Mucosa of gallbladder (tissue), 1 donor: ENCODE results near the gene LIX1. TPM values are rescaled to one million over a fixed set of nuclear protein-coding genes. Genes with fewer than 3 reads are reported as not detected.
"Not testable (repeated sequence)": the region's sequence is repeated elsewhere in the genome, so short reads cannot be mapped to it uniquely, and the experiment has no call there.

ENCODE experiments used
- DNase-seq: peaks from one replicate; pipeline ENCODE4 v3.0.0-alpha.2; 2020; ENCODE audit warnings: low spot score
- total RNA-seq: library from RNA; stranded (reverse); gene quantifications from one replicate; pipeline ENCODE4 v1.2.1, GENCODE V29; 2021
- donor health status: DM: no; HTN: no; CAD: no.

LIX1 gene
- total RNA-seq = 0.17 TPM

DNA sequence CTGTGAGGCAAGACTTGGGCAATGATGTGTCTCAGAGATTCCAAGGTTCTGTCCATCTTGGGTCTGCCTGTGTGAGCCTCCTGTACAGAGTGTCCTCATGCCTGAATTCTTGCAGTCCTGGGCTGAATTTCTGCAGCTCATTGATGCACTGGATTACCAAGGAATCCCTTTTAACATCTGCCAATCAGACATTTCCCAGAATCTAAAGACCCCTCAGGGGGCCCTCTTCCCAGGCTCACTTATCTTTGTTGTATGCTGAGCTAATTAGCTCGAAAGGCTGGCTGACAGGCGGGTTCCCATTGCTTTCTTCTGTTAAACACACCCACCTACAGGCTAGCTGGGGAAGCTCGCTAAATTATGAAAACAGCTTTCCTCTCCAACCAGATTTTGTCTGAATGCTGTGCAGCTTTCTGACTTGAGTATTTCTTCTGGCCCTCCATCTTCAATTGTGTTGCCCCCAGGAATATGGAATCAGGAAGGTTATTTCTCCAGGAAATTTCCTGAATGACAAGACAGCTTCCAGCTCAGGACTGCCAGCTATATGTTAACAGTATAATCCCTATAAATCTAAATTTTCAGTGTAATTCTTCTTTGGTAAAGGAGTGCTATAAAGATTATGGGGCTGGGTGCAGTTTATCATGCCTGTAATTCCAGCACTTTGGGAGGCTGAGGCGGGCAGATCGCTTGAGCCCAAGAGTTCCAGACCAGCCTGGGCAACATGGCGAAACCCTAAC, at the start of gene LIX1:
TSS of gene LIX1 (minus strand) at position 91 of the 734 bp plus-strand sequence. CDS start at position 56, 35 bp downstream.
- peak; percentile 14 for DNase-seq

- no peak for DNase-seq
Measured at GRCh38 chr5:97191893-97192292, 49.5 kb upstream of the LIX1 start.

DNA sequence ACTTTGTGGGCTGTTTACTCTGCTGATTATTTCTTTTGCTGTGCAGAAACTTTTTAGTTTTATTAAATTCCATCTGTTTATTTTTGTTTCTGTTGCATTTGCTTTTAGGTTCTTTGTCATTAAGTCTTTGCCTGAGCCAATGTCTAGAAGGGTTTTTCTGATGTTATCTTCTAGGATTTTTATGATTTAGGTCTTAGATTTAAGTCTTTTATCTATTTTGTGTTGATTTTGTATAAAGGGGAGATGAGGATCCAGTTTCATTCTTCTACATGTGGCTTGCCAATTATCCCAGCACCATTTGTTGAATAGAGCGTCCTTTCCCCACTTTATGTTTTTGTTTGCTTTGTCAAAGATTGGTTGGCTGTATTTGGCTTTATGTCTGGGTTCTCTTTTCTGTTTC, 47.1 kb upstream of the LIX1 start:
- not testable (repeated sequence) for DNase-seq

GRCh38 chr5:97183930-97184213, 41.5 kb upstream of the LIX1 start:
- DNase-seq = no peak

DNA sequence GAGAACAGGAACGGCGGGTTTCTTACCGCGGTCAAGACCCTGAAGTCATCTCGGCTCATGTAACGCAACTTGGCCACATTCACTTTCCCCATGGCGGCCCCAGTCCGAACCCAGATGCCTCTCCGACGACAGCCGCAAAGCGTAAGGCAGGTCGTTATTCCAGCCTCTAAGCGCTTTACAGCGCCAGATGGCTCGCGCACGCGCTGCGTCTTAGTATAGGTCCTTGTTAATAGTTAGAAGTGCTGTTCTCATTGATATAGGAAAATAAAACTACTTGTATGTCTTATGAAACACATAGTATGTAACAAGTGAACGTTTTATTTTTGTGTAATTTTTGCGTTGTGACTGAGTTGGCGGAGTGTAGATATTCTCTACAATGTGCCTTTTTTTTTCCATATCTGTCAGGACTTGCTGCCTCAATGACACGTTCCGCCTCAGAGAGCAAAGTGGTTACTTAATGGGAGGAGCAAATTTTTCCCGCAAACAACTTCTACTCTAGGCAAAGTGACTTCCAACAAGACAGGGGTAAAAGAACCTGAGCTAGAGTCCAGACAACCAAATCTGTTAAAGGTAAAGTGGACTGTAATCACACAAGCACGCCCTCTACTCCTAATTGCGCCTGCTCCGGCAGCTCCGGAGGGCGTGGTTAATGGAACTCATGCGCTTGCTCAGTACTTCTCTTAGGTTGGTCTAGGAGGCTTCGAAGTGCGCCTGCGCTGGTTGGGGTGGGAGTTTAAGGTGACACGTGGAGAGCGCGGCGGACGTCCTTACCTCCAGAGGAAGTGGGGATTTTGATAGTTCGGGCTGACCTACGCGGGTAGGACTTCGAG, 40.9 kb upstream of the LIX1 start, which contains the start of gene RIOK2:
TSS of gene RIOK2 (minus strand) at position 148 of the 830 bp plus-strand sequence. CDS start at position 92, 56 bp downstream.
- peak; percentile 93 for DNase-seq

- no peak for DNase-seq
Measured at GRCh38 chr5:97182571-97183099, 40.2 kb upstream of the LIX1 start.

DNA sequence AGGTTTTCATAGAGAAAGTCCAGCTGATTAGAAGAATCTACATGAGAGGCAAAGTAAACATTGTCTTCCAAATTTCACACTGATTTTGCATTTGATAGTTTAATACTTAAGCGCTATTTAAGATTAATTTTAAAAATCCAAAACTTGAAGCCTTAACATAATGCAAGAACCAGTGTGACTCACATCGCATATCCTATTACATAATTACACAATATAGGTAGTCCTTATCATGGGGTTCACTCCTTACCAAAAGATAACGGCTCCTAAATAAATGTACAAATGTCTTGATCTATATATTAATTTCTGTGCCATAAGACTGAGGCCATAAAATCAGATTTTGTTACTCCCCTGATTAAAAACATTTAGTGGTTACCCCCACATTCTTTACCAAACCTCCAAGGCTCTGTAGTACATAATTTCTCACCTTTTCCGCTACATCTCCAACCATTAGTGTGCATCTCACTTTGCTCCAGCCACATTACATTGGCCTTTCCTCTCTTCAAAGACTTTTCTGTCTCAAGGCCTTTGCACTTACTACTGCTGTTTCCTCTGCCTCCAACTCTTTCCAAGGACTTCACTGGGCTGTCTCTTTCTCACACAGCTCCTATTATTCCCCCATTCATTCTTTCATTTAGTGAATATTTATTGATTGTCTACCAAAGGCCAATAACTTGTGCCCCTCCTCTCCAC, 39.6 kb upstream of the LIX1 start:
- no peak for DNase-seq

- DNase-seq = not testable (repeated sequence)
Measured at GRCh38 chr5:97179457-97179856, 37.0 kb upstream of the LIX1 start.

GRCh38 chr5:97172227-97172626, 29.8 kb upstream of the LIX1 start:
- DNase-seq = no peak

DNA sequence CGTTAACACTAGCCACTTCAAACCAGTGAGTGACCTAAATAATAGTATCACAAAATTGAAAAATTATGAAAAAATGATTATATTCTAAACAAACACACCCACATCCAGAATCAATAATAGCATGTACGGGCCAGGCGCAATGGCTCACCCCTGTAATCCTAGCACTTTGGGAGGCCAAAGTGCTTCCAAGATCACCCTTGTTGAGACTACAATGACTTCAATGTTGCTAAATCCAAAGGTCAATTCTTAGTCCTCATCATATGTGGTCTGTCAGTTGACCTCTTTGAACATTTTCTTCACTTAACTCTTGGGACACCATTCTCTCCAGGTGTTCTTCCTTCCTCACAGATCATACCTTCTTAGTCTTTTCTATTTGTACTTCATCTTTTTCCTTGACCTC, 29.3 kb upstream of the LIX1 start:
- no peak for DNase-seq

DNA sequence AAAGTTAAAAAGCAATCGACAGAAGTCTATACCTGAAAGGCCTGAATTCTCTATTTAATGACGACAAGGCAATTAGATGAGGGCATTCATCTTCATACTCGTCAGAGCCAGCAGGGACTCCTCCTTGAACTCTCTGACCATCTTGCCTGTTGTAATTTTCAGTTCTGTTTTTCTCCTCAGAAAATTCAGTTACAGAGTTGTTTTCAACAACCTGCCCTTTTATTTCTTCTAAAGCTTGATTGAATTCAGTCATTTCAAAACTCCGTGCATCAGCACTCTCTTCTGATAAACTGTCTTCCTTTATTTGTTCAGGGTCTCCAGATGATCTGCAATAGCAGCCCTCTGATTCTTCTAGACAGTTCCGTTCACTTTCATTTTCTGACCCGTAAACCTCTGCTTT, 25.0 kb upstream of the LIX1 start:
- no peak for DNase-seq

- no peak for DNase-seq
Measured at GRCh38 chr5:97165726-97166125, 23.3 kb upstream of the LIX1 start.

DNA sequence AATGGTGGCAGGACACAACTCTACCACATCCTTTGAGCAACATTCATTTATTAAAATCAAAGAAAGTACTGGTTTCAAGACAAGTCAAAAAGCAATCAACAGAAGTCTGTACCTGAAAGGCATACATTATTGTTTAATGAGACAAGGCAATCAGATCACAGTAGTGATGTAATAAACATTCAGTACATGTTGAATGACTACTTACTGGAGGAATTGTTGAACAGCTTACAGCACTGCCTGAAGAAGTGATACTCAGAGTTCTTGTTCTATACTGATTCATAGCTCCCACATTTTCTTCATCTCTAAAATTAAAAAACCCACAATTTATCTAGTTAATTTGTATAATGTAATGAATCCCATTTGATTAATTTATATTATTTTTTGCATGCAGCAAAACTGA, 22.4 kb upstream of the LIX1 start:
- no peak for DNase-seq

- DNase-seq = no peak
Measured at GRCh38 chr5:97163790-97164285, 21.4 kb upstream of the LIX1 start.

GRCh38 chr5:97163360-97163764, 21.0 kb upstream of the LIX1 start:
- no peak for DNase-seq

- peak; percentile 65 for DNase-seq
Measured at GRCh38 chr5:97162045-97162444, 19.6 kb upstream of the LIX1 start.

DNA sequence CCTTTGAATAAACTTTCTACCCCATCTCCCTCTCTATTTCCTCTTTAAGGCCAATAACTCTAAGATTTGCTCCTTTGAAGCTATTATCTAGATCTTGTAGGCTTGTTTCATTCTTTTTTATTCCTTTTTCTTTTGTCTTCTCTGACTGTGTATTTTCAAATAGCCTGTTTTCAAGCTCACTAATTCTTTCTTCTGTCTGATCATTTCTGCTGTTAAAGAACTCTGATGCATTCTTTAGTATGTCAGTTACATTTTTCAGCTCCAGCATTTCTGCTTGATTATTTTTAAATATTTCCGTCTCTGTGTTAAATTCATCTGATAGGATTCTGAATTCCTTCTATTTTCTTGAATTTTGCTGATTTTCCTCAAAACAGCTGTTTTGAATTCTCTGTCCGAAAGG, 15.3 kb upstream of the LIX1 start:
- DNase-seq = no peak

- DNase-seq = no peak
Measured at GRCh38 chr5:97151370-97151769, 9.0 kb upstream of the LIX1 start.

DNA sequence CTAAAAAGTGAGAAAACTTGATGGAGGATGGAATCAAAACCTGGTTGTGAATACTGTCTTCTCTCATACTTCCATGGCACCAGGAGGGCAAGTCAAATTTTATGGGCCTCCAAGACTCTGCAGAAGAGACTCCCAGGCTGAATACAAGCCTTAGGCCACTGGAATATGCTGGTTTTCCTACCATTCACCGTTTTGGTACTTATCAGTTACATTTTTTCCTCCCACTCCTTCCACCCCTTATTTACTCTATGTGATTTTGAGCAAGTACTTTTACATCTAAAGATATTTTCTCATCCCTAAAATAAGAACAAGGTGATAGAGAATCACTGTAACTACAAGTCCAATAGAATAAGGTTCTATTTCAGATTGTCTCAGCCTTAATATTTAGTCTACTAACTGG, 8.0 kb upstream of the LIX1 start:
- no peak for DNase-seq

DNA sequence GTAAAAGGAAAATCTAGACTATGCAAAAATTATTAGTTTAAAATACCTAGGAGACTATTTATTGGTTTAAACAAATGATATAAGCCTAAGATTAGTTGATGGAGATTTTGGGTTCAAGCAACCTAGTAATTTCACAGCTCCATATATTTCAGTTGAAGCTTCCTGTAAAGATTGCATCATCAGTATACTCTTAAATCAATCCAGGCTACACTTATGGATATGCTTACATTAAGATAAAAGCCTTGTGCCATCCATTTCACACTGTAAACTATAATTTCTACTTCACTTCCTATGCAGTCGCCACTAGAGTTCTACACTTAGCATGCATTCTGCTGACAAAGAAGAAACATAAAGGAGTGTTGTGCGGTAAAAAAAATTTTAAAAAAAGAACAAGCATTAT, 7.3 kb upstream of the LIX1 start:
- no peak for DNase-seq

DNA sequence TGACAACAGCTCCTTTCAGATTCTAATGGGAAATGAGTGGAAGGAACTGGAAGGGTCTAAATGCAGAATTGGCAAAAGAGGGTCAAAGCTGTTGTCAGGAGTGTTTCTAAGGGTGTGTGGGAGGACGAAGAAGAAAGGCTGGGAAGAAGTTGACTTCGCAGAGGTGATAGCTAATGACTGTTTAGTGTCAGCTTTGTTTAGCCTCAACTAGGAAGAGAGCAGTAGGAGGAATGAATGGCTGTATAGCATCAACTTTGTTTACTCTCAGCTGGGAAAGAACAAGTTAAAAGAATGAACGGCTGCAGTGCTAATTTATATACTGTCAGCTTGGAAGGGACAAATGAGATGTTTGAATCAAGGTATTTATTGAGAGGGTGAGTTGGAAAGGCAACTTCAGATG, 5.9 kb upstream of the LIX1 start:
- no peak for DNase-seq

- DNase-seq = no peak
Measured at GRCh38 chr5:97143704-97144103, 1.3 kb upstream of the LIX1 start.
